Measurements from ENCODE around the gene CREB5.

The CREB5 gene

GRCh38 chr7:28564755-28565374, 152.5 kb downstream of the CREB5 start:
- TF ChIP-seq CTCF (IDR thresholded peaks at IDR 0.05; ENCODE audit: borderline replicate concordance, extremely low read depth, low read length, poor library complexity, severe bottlenecking) (no peak), EZH2 (IDR thresholded peaks at IDR 0.05; ENCODE audit: borderline replicate concordance, low read depth, low read length, severe bottlenecking) (no peak)
- no peaks in the 10 kb centered on the region for H4K20me1 ChIP-seq (ENCODE audit: insufficient read depth, low read length)
- no peak overlapping the region for H3K4me2 ChIP-seq (ENCODE audit: insufficient read depth, low read length)
- ATAC-seq (ENCODE audit: insufficient read depth, low read depth) (no peak), DNase-seq (no peak)
- H2AFZ ChIP-seq (ENCODE audit: low read depth, low read length): no peak overlapping the region
- no peak overlapping the region for H3K4me3 ChIP-seq (ENCODE audit: low read depth in 1 of 2, low read length in 2 of 2)
- no peaks in the 10 kb centered on the region for H3K27me3 ChIP-seq (ENCODE audit: insufficient read depth, low read length, poor library complexity)
- H3K79me2 ChIP-seq (ENCODE audit: insufficient read depth, low read length): no peaks in the 10 kb centered on the region
- no peaks in the 10 kb centered on the region for H3K36me3 ChIP-seq (ENCODE audit: insufficient read depth, low read length)
- no peak overlapping the region for H3K27ac ChIP-seq (ENCODE audit: low read length)
- no peaks in the 10 kb centered on the region for H3K9me3 ChIP-seq (ENCODE audit: insufficient read depth, low read length, severe bottlenecking)
- H3K4me1 ChIP-seq (ENCODE audit: insufficient read depth, low read length): no peaks in the 10 kb centered on the region
- no peak overlapping the region for H3K9ac ChIP-seq (ENCODE audit: low read depth, low read length)

- Histone ChIP-seq H3K27ac (ENCODE audit: low read length) (no peak overlapping the region), H4K20me1 (ENCODE audit: insufficient read depth, low read length) (no peaks in the 10 kb centered on the region), H3K79me2 (ENCODE audit: insufficient read depth, low read length) (no peaks in the 10 kb centered on the region), H3K9me3 (ENCODE audit: insufficient read depth, low read length, severe bottlenecking) (no peaks in the 10 kb centered on the region), H3K4me3 (ENCODE audit: low read depth in 1 of 2, low read length in 2 of 2) (no peak overlapping the region), H3K4me1 (ENCODE audit: insufficient read depth, low read length) (no peaks in the 10 kb centered on the region), H3K4me2 (ENCODE audit: insufficient read depth, low read length) (no peak overlapping the region), H2AFZ (ENCODE audit: low read depth, low read length) (no peak overlapping the region), H3K36me3 (ENCODE audit: insufficient read depth, low read length) (no peaks in the 10 kb centered on the region), H3K27me3 (ENCODE audit: insufficient read depth, low read length, poor library complexity) (no peaks in the 10 kb centered on the region), H3K9ac (ENCODE audit: low read depth, low read length) (no peak overlapping the region)
- no peak for DNase-seq
- TF ChIP-seq CTCF (IDR thresholded peaks at IDR 0.05; ENCODE audit: borderline replicate concordance, extremely low read depth, low read length, poor library complexity, severe bottlenecking) (no peak), EZH2 (IDR thresholded peaks at IDR 0.05; ENCODE audit: borderline replicate concordance, low read depth, low read length, severe bottlenecking) (no peak)
- ATAC-seq (ENCODE audit: insufficient read depth, low read depth): no peak
These were observed 153.7 kb downstream of the CREB5 start for GRCh38 chr7:28565980-28566379.

DNA sequence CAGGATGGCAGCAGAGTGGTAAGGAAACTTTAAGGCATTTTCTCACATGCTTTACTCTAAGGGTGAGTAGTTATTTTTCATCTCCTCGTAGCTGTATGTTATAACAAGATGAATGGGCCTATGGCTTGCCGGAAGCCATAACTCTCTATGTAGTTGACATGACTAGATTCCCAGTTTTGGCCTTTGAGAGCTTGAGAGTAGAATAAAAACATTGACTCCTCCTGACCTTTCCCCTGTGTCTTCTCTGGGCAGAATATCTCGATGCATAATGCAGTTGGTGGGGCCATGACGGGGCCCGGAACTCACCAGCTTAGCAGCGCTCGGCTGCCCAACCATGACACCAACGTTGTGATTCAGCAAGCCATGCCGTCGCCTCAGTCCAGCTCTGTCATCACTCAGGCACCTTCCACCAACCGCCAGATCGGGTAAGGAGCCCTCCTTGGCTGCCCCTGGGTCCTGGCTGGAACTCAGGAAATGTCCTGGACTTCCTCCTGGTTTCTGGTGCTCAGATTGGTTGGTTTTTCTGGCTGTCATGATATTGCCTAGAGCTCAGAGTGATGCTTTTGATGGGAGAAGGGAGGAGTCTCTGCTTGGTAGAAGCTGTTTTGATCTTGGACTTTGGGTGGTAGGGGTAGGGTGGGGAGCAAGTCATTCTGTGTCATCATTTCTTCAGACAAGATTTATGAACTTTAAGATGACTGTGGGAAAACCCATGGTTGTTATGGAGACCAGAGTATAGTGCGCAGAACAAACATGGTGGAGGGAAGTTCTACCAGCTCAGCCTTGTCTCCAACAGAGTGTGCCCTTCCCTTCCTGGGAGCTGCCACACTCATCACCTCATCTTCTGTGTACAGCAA, 158.0 kb downstream of the CREB5 start:
- Histone ChIP-seq H3K9me3 (ENCODE audit: insufficient read depth, low read length, severe bottlenecking) (no peaks in the 10 kb centered on the region), H3K4me1 (ENCODE audit: insufficient read depth, low read length) (no peaks in the 10 kb centered on the region; the same call in 1 of the 2 replicates), H3K79me2 (ENCODE audit: insufficient read depth, low read length) (no peaks in the 10 kb centered on the region), H2AFZ (ENCODE audit: low read depth, low read length) (no peak overlapping the region), H3K4me2 (ENCODE audit: insufficient read depth, low read length) (no peak overlapping the region), H3K9ac (ENCODE audit: low read depth, low read length) (no peak overlapping the region), H4K20me1 (ENCODE audit: insufficient read depth, low read length) (no peaks in the 10 kb centered on the region), H3K4me3 (ENCODE audit: low read depth in 1 of 2, low read length in 2 of 2) (no peak overlapping the region), H3K36me3 (ENCODE audit: insufficient read depth, low read length) (no peaks in the 10 kb centered on the region), H3K27ac (ENCODE audit: low read length) (no peak overlapping the region), H3K27me3 (ENCODE audit: insufficient read depth, low read length, poor library complexity) (peaks cover 3% of the 10 kb centered on the region)
- TF ChIP-seq EZH2 (IDR thresholded peaks at IDR 0.05; ENCODE audit: borderline replicate concordance, low read depth, low read length, severe bottlenecking): no peak
- no peak for TF ChIP-seq CTCF (IDR thresholded peaks at IDR 0.05; ENCODE audit: borderline replicate concordance, extremely low read depth, low read length, poor library complexity, severe bottlenecking)
- ATAC-seq (ENCODE audit: insufficient read depth, low read depth) (no peak), DNase-seq (no peak)

All from DND-41 (cell line).